NB4 (cell line): ENCODE results near the gene TELO2.

Source experiments
- DNase-seq: peaks from one replicate; pipeline ENCODE4 v3.0.0; 2010; ENCODE audit warnings: low read depth
- H3K4me3 ChIP-seq: one replicate; pipeline ENCODE4 v1.5.1; 2011; ENCODE audit warnings: mild to moderate bottlenecking, low read depth, low read length, moderate library complexity
- MYC ChIP-seq: IDR thresholded peaks from 2 replicates; pipeline ENCODE4 v1.6.1; 2011; ENCODE audit warnings: low read depth, low read length
- POLR2A ChIP-seq: IDR thresholded peaks from 2 replicates; pipeline ENCODE4 v1.6.1; 2011; ENCODE audit warnings: mild to moderate bottlenecking; ENCODE audit not compliant: insufficient read length; ENCODE audit errors: extremely low read depth
- TF ChIP-seq, protein P1 (sequence below): IDR thresholded peaks from 2 replicates; pipeline ENCODE4 v1.6.1; 2011; ENCODE audit warnings: low read depth, low read length
- TF ChIP-seq, protein P2 (sequence below): IDR thresholded peaks from one replicate; pipeline ENCODE4 v1.5.1; 2012; ENCODE audit warnings: low read depth, low read length

TELO2 gene

DNA sequence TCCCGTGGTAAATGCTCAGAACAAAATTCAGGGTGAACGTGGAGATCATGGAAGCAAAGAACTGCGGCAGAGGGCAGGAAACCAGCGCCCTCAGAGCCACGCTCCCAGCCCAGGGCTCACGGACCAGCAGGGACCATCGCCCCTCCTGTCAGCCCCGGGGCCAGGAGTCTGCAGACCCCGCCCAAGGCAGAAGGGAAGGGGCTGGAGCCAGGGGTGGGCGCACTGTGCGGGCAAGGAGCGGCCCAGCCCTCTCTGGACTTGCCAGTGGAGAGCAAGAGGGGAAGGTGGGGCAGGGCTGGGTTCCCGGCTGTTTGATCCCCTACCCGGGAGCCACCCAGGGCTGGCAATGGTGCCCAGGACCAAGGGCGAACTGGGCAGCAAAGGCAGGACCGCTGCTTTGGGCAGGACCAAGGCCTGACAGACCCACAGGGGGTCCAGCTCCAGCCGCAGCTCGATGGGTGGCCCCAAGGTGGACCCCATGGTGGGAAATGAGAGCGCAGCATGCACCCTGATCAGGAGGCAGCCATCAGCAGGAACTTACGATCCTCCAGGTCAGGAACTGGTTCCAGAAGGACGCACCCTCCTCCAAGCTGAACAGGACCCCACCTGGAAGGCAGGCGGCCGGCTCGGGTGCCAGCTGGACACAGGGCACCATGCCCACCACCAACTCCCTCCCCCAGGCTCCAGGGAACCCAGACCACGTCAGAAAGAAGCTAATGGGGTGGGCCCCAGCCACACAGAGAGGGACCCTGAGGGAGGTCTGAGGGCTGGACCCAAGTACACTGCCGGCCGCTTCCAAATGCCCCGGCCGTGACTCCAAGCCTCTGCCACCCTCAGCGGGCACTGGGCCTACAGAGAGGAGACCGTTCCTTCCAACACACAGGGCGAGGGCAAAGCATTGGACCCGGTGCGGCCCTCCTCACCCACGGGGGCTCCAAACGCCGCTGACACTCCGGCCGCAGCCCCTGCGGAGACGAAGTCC is 37.7 kb upstream of the TELO2 start:
- H3K4me3 ChIP-seq, result no peak overlapping the region
- TF ChIP-seq MYC, result no peak
- no peak for TF ChIP-seq POLR2A
- TF ChIP-seq, protein P1, sequence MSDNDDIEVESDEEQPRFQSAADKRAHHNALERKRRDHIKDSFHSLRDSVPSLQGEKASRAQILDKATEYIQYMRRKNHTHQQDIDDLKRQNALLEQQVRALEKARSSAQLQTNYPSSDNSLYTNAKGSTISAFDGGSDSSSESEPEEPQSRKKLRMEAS, result no peak
- DNase-seq, result no peak

DNA sequence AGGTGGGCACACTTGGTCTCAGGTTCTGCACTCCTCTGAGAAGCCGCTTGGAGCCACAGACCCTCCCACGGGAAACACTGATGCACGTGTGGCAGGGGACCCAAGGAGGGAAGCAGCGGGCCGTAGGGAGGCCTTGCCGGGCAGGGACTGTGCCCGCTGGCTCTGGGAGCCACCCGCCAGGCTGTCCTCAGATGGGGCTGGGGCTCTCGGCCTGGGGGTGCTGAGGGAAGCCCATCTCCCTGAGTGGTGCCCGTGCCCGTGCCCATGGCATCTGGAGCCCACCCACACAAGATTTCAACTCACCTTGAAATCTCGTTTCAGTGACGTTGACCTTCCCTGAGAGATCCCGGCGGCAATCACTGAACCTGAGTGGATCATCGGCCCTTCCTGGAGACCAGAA is 36.2 kb upstream of the TELO2 start:
- H3K4me3 ChIP-seq, result no peak overlapping the region
- DNase-seq, result no peak
- TF ChIP-seq, protein P2, sequence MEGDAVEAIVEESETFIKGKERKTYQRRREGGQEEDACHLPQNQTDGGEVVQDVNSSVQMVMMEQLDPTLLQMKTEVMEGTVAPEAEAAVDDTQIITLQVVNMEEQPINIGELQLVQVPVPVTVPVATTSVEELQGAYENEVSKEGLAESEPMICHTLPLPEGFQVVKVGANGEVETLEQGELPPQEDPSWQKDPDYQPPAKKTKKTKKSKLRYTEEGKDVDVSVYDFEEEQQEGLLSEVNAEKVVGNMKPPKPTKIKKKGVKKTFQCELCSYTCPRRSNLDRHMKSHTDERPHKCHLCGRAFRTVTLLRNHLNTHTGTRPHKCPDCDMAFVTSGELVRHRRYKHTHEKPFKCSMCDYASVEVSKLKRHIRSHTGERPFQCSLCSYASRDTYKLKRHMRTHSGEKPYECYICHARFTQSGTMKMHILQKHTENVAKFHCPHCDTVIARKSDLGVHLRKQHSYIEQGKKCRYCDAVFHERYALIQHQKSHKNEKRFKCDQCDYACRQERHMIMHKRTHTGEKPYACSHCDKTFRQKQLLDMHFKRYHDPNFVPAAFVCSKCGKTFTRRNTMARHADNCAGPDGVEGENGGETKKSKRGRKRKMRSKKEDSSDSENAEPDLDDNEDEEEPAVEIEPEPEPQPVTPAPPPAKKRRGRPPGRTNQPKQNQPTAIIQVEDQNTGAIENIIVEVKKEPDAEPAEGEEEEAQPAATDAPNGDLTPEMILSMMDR, result no peak
- no peak for TF ChIP-seq MYC
- TF ChIP-seq, protein P1, result no peak
- TF ChIP-seq POLR2A, result no peak

DNA sequence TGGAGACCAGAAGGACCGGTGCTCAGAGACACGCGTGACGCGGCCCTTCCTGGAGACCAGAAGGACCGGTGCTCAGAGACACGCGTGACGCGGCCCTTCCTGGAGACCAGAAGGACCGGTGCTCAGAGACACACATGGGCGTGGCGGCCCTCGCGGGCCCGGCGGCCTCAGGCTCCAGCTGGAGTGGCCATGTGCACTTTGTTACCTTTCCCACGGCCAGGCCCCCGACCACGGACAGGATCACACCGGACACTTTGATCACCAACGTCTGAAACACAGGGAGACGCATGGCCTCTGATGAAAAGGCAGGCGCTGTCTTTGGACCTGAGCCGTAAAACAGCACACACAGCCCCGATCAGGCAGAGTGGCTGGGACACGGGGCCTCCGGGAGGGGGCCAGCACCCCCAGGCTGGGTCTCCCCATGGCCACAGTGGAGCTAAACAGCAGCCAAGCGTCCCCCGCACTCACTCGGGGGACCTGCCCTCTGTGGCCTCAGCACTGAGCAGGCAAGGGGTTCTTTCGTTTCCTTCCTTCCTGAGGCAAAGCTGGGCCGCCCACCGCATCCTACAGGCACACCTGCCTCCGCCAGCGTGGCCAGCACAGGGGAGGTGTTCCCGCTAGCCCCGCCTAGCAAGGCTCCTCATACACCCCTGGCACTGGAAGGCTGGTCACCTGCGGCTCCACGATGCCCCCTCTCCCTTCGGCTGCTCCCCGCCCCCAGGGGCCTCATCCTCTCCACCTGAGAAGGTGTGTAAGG is 35.5 kb upstream of the TELO2 start:
- no peak overlapping the region for H3K4me3 ChIP-seq
- no peak for DNase-seq
- TF ChIP-seq, protein P2, result no peak
- no peak for TF ChIP-seq POLR2A
- TF ChIP-seq MYC, result no peak
- TF ChIP-seq, protein P1, result no peak

DNA sequence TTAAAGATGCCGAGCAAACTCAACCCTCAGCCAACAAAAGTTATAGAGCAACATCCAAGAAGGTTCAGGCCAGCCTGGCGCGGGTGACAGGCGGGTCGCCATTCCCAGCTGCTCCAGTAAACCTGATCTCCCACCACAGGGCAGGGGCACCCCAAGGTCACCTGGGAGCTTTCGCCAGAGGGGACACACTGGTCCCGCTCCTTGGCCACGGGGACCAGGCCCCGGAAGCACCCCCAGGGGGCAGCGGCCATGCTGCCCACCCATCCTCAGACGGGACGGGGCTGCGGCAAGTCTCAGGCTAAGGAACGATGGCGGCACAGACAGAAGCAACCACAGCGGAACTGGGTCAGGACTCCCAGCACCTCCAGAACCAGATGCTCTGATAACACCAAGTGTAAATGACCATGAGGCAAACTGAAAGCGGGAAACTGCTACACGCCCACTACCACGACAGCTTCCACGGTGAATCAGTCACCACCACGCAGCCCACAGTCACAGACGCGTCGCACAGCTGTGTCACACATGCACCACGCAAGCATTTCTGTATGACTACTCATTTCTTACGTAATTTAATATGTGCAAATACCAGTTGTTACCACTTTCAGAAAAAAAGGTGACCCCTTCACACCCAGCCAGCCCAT is 34.7 kb upstream of the TELO2 start:
- TF ChIP-seq, protein P1, result no peak
- TF ChIP-seq, protein P2, result no peak
- TF ChIP-seq MYC, result no peak
- TF ChIP-seq POLR2A, result no peak
- no peak overlapping the region for H3K4me3 ChIP-seq
- no peak for DNase-seq

DNA sequence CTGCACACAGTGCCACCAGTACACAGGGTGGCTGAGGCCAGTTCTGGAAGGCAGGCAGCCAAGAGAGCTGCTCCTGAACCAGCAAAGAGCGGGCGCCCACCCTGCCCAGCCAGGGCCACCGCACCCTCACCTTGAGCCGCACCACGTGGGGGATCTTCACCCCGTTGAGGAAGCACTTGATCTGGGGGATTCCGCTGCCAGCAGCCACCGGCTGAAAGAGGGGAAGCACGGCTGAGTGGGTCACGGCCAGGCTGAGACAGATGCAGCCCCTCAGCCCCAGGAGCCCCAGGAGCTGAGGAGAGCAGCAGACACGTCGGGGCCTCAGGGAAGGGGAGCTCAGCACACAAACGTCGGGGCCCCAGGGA is 34.2 kb upstream of the TELO2 start:
- TF ChIP-seq POLR2A (no peak), MYC (no peak)
- TF ChIP-seq, protein P1, result no peak
- TF ChIP-seq, protein P2, result no peak
- H3K4me3 ChIP-seq, result no peak overlapping the region
- no peak for DNase-seq
